Neural cell (in vitro differentiated cells): ENCODE results near the gene SERAC1.

Experiments
- CTCF ChIP-seq: fragments of 450-650 bp; IDR thresholded peaks from 2 replicates; pipeline ENCODE4 v1.5.1; 2014; ENCODE audit warnings: antibody characterized with exemption, mild to moderate bottlenecking, moderate library complexity; ENCODE audit not compliant: poor library complexity, severe bottlenecking
- EZH2 ChIP-seq: fragments of 200-600, 300-800 bp; shearing (Covaris generic), sonication (generic); IDR thresholded peaks from 2 replicates; pipeline ENCODE4 v1.6.1; 2014; ENCODE audit warnings: antibody characterized with exemption, low read length, borderline replicate concordance, mild to moderate bottlenecking; ENCODE audit not compliant: insufficient read depth, poor library complexity, severe bottlenecking
- MXI1 ChIP-seq: fragments of 450-650 bp; conservative IDR thresholded peaks from 2 replicates; pipeline ENCODE4 v1.6.1; 2014; ENCODE audit warnings: antibody characterized with exemption, mild to moderate bottlenecking; ENCODE audit not compliant: poor library complexity, severe bottlenecking
- RAD21 ChIP-seq: fragments of 450-650 bp; conservative IDR thresholded peaks from 2 replicates; pipeline ENCODE4 v1.6.1; 2014; ENCODE audit warnings: antibody characterized with exemption, mild to moderate bottlenecking, moderate library complexity
- TAF1 ChIP-seq: IDR thresholded peaks from 2 replicates; pipeline ENCODE4 v1.6.1; 2012; ENCODE audit warnings: low read depth

- TF ChIP-seq TAF1, result no peak
- no peak for TF ChIP-seq CTCF
- no peak for TF ChIP-seq RAD21
- no peak for TF ChIP-seq EZH2
- no peak for TF ChIP-seq MXI1
Observed at GRCh38 chr6:158095031-158095430, 73.0 kb downstream of the SERAC1 start.
